Skeletal muscle cell (primary cell): ENCODE measurements around the gene ZNF761.
"Not testable (repeated sequence)": the region's sequence is repeated elsewhere in the genome, so short reads cannot be mapped to it uniquely, and the experiment has no call there.

ENCODE experiments used
- DNase-seq: peaks from one replicate; pipeline ENCODE4 v3.0.0-alpha.2; 2010; ENCODE audit warnings: low read depth
- H3K4me3 ChIP-seq: 2 replicates; pipeline ENCODE4 v1.5.1; 2011; ENCODE audit warnings: low read depth, mild to moderate bottlenecking, control low read depth, low read length, moderate library complexity

ZNF761 gene

GRCh38 chr19:53431399-53432087 lies at the start of gene ZNF761:
Gene ZNF761 (plus strand): TSS chr19:53431984. CDS start chr19:53447269, 15,285 bp downstream.
- DNase-seq, result peak; percentile 35
- peak within 1 kb of the TSS; percentile 82 for H3K4me3 ChIP-seq

- DNase-seq, result no peak
- no peak overlapping the region for H3K4me3 ChIP-seq
Observed at GRCh38 chr19:53388168-53388567, 43.6 kb upstream of the ZNF761 start.

GRCh38 chr19:53388904-53389303 lies 42.9 kb upstream of the ZNF761 start:
- no peak for DNase-seq
- no peak overlapping the region for H3K4me3 ChIP-seq

- DNase-seq, result no peak
- no peak overlapping the region for H3K4me3 ChIP-seq
Observed at GRCh38 chr19:53389571-53389970, 42.2 kb upstream of the ZNF761 start.

GRCh38 chr19:53389978-53390377 lies 41.8 kb upstream of the ZNF761 start:
- H3K4me3 ChIP-seq, result no peak overlapping the region
- no peak for DNase-seq

- DNase-seq, result no peak
- H3K4me3 ChIP-seq, result peak overlapping the region; percentile 81
Observed at GRCh38 chr19:53394522-53394973, 37.2 kb upstream of the ZNF761 start.

GRCh38 chr19:53394974-53395839 lies 36.6 kb upstream of the ZNF761 start, which contains the start of gene ZNF765:
Gene ZNF765 (plus strand): TSS chr19:53395149. CDS start chr19:53398016, 2,867 bp downstream.
- H3K4me3 ChIP-seq, result peak within 1 kb of the TSS; percentile 81
- DNase-seq, result peak; percentile 56

- peak overlapping the region; percentile 81 for H3K4me3 ChIP-seq
- not testable (repeated sequence) for DNase-seq
Observed at GRCh38 chr19:53395840-53396524, 35.8 kb upstream of the ZNF761 start.

- no peak overlapping the region for H3K4me3 ChIP-seq
- DNase-seq, result no peak
Observed at GRCh38 chr19:53396525-53396868, 35.3 kb upstream of the ZNF761 start.

- not testable (repeated sequence) for H3K4me3 ChIP-seq
Observed at GRCh38 chr19:53397918-53398317, 33.9 kb upstream of the ZNF761 start.

GRCh38 chr19:53409505-53410204 lies 22.1 kb upstream of the ZNF761 start:
- no peak for DNase-seq
- no peak overlapping the region for H3K4me3 ChIP-seq

More at GRCh38 chr19:53397918-53398317, 33.9 kb upstream of the ZNF761 start:
- DNase-seq, result not testable (repeated sequence)

- DNase-seq, H3K4me3 ChIP-seq: not testable (repeated sequence)
Observed at GRCh38 chr19:53420520-53421315, 11.1 kb upstream of the ZNF761 start.

GRCh38 chr19:53422551-53422950 lies 9.2 kb upstream of the ZNF761 start:
- no peak for DNase-seq
- H3K4me3 ChIP-seq, result no peak overlapping the region

- DNase-seq, H3K4me3 ChIP-seq: not testable (repeated sequence)
Observed at GRCh38 chr19:53423074-53423473, 8.7 kb upstream of the ZNF761 start.

GRCh38 chr19:53423680-53424079 lies 8.1 kb upstream of the ZNF761 start:
- DNase-seq, H3K4me3 ChIP-seq: not testable (repeated sequence)

GRCh38 chr19:53424968-53425597 lies 6.7 kb upstream of the ZNF761 start:
- H3K4me3 ChIP-seq, result no peak overlapping the region
- DNase-seq, result peak; percentile 21

GRCh38 chr19:53432088-53432661 lies 391 bp downstream of the ZNF761 start:
- H3K4me3 ChIP-seq, result peak overlapping the region; percentile 82
- no peak for DNase-seq

- DNase-seq, H3K4me3 ChIP-seq: not testable (repeated sequence)
Observed at GRCh38 chr19:53443809-53444208, 12.0 kb downstream of the ZNF761 start.
